ENCODE measurements around the gene AHNAK.
"Not testable (repeated sequence)": the region's sequence is repeated elsewhere in the genome, so short reads cannot be mapped to it uniquely, and the experiment has no call there.

Gene AHNAK

DNA sequence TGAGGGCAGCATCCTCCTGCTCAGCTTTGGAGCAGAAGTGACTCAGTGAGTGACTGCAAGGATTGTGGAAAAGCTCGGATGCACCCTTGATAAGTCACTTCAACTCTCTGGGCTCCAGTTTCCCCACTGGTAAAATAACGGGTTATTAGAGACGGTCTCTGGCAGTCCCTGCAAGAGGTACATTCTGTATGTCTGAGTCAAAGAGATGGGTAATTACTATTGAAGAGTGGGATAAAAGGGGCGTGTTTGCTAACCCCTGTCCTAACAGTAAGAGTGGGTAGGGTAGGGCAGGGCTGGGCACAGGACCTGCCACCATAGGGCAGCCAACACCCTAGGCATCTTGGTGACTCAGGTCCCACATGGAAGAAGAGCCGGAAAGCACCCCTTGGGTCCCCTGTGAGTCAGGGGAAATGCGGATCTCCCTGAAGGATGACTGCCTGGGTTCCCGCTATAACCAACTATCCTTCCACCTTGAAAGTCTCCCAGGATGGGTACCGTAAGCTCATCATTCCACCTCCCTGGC is 7.3 kb upstream of the AHNAK start:
- Histone ChIP-seq H4K20me1 (ENCODE audit: insufficient read depth) (no peaks in the 10 kb centered on the region), H3K27me3 (ENCODE audit: insufficient read depth, low read depth) (no peaks in the 10 kb centered on the region), H3K36me3 (ENCODE audit: insufficient read depth) (peaks cover 2% of the 10 kb centered on the region; the same call in 1 of the 2 replicates), H3K9ac (no peak overlapping the region; the same call in 1 of the 2 replicates), H3K4me3 (IDR thresholded peaks at IDR 0.05; ENCODE audit: insufficient read depth, low read depth, low read length) (no peak overlapping the region), H3K4me2 (peak overlapping the region; percentile 93), H2AFZ (ENCODE audit: low read depth) (no peak overlapping the region), H3K4me1 (ENCODE audit: low read depth, poor library complexity, severe bottlenecking) (peaks cover 92% of the 10 kb centered on the region), H3K79me2 (ENCODE audit: insufficient read depth, low read depth) (no peaks in the 10 kb centered on the region; the same call in 1 of the 2 replicates), H3K27ac (peak overlapping the region; percentile 97; the same call in 1 of the 2 replicates)
- TF ChIP-seq, protein P1, sequence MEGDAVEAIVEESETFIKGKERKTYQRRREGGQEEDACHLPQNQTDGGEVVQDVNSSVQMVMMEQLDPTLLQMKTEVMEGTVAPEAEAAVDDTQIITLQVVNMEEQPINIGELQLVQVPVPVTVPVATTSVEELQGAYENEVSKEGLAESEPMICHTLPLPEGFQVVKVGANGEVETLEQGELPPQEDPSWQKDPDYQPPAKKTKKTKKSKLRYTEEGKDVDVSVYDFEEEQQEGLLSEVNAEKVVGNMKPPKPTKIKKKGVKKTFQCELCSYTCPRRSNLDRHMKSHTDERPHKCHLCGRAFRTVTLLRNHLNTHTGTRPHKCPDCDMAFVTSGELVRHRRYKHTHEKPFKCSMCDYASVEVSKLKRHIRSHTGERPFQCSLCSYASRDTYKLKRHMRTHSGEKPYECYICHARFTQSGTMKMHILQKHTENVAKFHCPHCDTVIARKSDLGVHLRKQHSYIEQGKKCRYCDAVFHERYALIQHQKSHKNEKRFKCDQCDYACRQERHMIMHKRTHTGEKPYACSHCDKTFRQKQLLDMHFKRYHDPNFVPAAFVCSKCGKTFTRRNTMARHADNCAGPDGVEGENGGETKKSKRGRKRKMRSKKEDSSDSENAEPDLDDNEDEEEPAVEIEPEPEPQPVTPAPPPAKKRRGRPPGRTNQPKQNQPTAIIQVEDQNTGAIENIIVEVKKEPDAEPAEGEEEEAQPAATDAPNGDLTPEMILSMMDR (conservative IDR thresholded peaks at IDR 0.05; ENCODE audit: low read depth, low read length): no peak

DNA sequence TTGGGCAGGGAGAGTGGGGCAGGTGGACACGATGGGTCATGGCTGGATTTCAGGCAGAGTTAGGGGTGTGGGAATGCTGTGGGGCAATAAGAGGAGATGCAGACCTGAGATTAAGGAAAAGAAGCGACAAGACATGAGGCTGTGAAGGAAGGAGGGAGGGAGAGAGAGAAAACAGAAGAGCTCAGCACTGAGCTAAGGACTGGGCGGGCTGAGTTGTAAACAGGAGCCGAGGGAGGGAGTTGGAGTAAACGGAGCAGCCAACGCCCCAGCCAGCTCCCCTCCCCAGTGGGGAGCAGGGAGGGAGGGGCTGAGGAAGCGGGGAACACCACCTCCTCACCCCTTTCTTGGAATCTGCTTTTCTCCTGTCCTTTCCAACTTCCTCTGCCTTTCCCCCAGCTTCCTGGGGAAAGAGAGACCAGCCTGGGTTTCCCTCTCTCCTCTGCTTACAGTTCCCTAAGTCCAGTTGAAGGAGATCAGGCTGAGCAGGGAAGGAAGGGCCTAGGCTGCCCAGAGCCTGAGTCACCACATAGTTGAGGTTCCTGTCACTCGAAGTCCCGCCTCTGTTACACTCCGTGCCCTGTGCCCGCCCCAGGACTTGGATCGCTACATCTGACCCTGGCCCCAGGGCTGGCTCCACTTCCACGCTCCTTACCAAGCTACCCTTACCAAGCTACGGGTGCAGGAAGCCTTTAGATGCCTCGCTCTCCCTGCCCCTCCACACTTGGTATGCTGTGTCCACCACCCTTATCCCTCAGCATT is 6.7 kb upstream of the AHNAK start:
- Histone ChIP-seq H3K4me3 (IDR thresholded peaks at IDR 0.05; ENCODE audit: insufficient read depth, low read depth, low read length) (no peak overlapping the region), H3K79me2 (ENCODE audit: insufficient read depth, low read depth) (no peaks in the 10 kb centered on the region; the same call in 1 of the 2 replicates), H4K20me1 (ENCODE audit: insufficient read depth) (no peaks in the 10 kb centered on the region), H3K36me3 (ENCODE audit: insufficient read depth) (no peaks in the 10 kb centered on the region), H3K27ac (peak overlapping the region; percentile 97), H3K9ac (peak overlapping the region; percentile 60; the same call in 1 of the 2 replicates), H3K27me3 (ENCODE audit: insufficient read depth, low read depth) (no peaks in the 10 kb centered on the region), H3K4me2 (peak overlapping the region; percentile 93), H3K4me1 (ENCODE audit: low read depth, poor library complexity, severe bottlenecking) (peaks cover 87% of the 10 kb centered on the region), H2AFZ (ENCODE audit: low read depth) (no peak overlapping the region)
- TF ChIP-seq, protein P1 (conservative IDR thresholded peaks at IDR 0.05; ENCODE audit: low read depth, low read length): no peak

DNA sequence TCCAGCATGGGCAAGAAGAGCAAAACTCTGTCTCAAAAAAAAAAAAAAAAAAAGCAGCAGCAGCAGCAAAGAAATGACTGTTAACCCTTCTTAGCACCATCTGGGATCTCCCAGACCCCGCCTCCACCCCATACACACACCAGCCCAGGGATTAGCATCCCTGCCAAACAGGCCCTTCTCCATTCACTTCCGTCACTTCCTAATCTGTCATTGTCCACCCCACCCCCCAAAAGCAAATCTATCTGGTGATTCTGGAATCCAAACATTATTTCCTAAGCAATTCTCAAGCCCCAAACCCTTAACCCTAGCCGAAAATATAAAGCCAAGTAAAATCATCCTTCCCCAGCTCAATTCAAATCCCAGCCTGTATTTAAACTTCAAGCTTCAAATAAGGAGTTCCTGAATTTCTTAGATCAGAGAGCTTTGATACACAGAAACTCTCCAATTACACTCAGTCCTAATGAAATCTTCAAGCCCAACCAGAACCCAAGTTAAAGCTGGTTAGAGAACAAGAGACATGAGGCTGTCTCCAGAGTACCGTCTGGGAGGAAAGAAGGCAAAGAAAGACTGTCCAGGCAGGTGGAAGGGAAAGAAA is 6.0 kb upstream of the AHNAK start:
- peak overlapping the region; percentile 60; the same call in 1 of the 2 replicates for H3K9ac ChIP-seq

DNA sequence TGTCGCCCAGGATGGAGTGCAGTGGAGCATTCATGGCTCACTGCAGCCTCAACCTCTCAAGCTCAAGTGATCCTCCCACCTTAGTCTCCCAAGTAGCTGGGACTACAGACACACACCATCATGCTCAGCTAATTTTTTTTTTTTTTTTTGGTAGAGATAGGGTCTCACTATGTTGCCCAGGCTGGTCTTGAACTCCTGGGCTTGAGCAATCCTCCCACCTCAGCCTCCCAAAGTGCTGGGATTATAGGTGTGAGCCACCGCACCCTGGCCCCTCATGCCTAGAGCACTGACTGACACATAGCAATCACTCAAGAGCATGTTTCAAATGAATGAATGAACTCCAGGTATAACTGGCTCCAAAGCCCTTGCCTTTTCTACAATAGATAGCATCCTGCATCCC is 3.9 kb upstream of the AHNAK start:
- not testable (repeated sequence) for H3K9ac ChIP-seq; H2AFZ ChIP-seq (ENCODE audit: low read depth); H3K4me2 ChIP-seq; H3K27me3 ChIP-seq (ENCODE audit: insufficient read depth, low read depth); H3K4me3 ChIP-seq (IDR thresholded peaks at IDR 0.05; ENCODE audit: insufficient read depth, low read depth, low read length); H3K36me3 ChIP-seq (ENCODE audit: insufficient read depth); H4K20me1 ChIP-seq (ENCODE audit: insufficient read depth)
- Histone ChIP-seq H3K27ac (peak overlapping the region; percentile 97; the same call in 1 of the 2 replicates), H3K4me1 (ENCODE audit: low read depth, poor library complexity, severe bottlenecking) (peaks cover 75% of the 10 kb centered on the region), H3K79me2 (ENCODE audit: insufficient read depth, low read depth) (peaks cover 10% of the 10 kb centered on the region; the same call in 1 of the 2 replicates)

More for the DNA sequence above, 6.0 kb upstream of the AHNAK start:
- no peak overlapping the region for H2AFZ ChIP-seq (ENCODE audit: low read depth)
- H3K27ac ChIP-seq: peak overlapping the region; percentile 97
- H3K27me3 ChIP-seq (ENCODE audit: insufficient read depth, low read depth): no peaks in the 10 kb centered on the region
- no peaks in the 10 kb centered on the region for H4K20me1 ChIP-seq (ENCODE audit: insufficient read depth)
- TF ChIP-seq, protein P1 (conservative IDR thresholded peaks at IDR 0.05; ENCODE audit: low read depth, low read length): no peak
- no peaks in the 10 kb centered on the region for H3K36me3 ChIP-seq (ENCODE audit: insufficient read depth)
- H3K4me1 ChIP-seq (ENCODE audit: low read depth, poor library complexity, severe bottlenecking): peaks cover 87% of the 10 kb centered on the region
- no peak overlapping the region for H3K4me3 ChIP-seq (IDR thresholded peaks at IDR 0.05; ENCODE audit: insufficient read depth, low read depth, low read length)
- H3K4me2 ChIP-seq: peak overlapping the region; percentile 93
- no peaks in the 10 kb centered on the region; the same call in 1 of the 2 replicates for H3K79me2 ChIP-seq (ENCODE audit: insufficient read depth, low read depth)
